GM19328 (cell line): ENCODE measurements around the gene HSD11B2.

ENCODE experiments used
- ATAC-seq: cut with Tn5 transposase; IDR thresholded peaks from one replicate; pipeline ENCODE4 v1.9.1; 2021; ENCODE audit warnings: mild to moderate bottlenecking, moderate library complexity; ENCODE audit not compliant: unreplicated experiment

The HSD11B2 gene

DNA sequence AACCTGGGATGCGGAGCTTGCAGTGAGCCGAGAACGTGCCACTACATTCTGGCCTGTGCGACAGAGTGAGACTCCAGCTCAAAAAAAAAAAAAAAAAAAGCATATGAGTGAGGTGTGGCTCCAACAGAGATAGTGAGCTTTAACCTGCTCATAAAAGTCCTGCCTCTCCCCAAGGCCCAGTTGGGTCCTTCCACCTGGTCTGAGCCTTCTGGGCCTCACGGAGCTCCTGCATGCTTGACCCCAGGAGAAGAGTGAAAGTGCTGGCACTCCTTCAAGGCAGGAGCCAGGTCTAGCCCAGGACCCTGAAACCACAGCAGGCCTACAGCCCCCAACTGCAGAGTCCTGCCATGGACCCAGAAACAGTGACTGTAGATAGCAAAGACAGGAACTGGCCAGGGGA, 17.7 kb downstream of the HSD11B2 start:
- ATAC-seq, result no peak

DNA sequence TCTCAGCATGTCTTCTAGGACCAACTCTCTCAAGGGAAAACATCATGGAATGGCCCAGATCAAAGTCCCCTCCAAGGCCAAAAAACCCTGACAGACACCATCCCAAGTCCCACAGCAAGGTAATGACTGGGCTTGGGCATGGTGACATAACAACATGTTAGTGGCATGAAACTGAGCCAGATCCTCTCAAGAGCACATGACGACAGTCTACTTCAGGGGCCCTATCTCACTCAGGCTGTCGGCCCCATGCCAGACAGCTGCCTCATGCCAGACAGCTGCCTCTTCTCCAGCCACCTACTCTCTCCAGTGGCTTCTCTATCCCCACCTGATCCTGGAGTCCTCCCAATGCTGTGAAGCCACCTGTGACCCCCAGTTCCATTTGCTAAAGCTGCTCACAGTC, 18.4 kb downstream of the HSD11B2 start:
- no peak for ATAC-seq

DNA sequence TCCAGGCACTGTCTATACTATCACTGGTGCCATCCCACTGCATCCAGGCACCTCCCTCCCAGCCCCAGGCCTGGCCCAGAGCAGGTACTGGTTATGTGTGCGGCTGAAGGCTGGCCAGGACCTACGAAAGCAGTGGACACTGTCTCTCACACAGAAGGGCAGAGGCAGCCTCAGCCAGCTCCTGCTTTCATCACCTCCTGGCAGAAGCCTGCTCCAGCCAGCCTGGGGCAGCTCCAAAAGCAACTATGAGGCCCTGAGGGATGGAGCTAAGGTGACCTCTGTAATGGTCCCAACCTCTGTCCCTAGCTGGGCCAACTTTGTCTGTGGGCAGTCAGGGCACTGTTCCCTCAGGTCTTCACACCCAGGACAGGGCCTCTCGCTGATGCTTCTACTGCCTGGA, 18.8 kb downstream of the HSD11B2 start:
- no peak for ATAC-seq

DNA sequence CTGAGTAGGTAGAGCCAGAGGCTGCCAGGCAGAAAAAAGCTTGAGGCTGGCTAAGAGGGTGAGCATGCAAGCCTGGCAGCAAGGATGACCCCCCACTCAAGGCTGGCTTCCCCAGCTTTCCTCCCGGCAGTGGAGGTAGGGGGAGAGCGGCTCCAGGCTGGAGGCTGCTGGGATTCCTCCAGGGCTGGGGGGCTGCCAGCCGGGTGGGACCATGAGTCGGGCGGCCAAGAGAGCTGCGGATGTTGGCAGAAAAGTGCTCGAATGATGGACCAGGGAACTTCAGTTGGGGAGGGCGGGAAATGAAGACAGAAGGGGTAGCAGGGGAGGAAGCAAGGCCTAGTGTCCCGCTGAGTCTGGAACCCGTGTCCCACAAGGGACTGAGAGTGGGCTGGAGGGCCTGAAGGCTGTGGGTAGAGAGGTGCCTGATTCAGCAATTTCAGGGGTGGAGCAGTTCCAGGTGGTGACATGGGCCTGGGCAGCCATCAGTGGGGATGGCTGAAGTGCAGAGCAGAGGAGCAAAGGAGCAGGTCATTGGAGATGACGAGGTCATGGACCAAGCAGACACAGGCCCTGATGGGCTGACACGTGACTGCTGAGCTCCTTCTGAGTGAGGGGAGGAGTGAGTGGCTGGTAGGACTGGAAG, 20.3 kb downstream of the HSD11B2 start:
- ATAC-seq, result no peak

DNA sequence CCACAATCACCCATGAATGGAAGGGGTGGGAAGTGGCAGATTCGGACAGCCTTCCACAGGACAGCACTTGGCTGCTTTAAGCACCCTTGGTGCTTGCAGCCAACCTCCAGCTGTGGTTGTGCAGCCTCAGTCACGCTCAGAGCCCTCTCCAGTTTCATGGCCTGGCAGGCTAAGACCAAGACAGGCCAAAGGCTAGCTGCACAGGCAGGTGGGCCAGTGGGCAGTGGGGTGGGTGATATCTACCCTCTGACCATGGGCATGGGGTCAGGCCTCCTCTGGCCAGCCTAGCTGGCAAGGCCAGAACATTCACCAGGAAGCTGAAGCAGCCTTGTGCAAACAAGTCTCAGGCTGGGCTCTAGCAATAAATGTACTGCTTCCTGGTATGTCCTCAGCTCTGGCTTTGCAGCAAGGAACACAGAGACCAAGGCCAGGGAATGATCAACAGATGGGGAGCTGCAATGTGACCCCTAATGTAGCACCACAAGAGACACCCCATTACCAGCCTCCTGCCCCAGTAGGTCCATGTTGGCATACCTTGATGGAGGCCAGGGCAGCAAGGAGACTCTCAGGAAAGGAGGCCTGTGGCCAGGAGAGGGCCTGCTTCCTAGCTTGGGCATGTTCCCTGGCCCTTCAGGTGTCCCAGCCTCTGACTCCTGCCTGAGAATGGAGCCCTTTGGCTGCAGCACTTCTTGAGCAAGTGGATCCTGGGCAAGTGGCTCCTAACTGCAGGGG, 20.9 kb downstream of the HSD11B2 start:
- no peak for ATAC-seq

DNA sequence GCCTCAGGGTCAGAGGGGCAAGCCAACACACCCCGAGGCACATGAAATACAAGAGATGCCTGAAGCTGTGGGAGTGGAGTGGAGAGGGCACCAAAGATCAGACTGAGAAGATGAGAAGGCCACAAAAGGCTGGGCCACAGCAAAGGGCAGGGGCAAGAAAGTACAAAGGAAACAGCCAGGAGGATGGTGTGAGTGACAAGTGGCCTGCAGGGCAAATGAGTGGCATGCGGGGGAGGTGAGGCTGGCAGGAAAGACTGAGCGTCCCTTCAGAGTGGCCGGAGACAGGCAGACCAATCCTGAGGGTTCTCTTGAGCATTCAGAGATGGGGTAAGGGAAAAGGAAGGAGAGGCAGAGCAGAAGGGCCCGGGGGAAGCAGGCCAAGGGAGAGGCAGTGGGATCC, 23.2 kb downstream of the HSD11B2 start:
- no peak for ATAC-seq

DNA sequence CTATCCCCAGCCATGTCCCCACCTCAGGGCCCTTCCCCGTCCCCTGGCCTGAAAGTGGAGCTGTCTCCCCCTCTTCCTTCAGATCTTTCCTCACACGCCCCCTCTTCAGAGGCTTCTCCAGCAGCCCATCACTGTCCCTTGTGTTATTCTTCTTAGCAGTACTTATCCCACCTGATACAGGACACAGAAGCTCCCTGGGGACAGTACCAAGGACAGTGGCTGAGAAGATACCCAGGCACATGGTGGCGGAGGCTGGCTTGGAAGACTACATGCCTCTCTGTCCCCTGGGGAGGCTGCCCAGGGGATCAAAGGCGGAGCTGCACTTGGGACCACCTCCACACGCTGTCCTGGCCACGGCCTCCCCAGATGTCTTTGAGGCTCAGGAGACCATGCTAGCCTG, 23.9 kb downstream of the HSD11B2 start:
- no peak for ATAC-seq

DNA sequence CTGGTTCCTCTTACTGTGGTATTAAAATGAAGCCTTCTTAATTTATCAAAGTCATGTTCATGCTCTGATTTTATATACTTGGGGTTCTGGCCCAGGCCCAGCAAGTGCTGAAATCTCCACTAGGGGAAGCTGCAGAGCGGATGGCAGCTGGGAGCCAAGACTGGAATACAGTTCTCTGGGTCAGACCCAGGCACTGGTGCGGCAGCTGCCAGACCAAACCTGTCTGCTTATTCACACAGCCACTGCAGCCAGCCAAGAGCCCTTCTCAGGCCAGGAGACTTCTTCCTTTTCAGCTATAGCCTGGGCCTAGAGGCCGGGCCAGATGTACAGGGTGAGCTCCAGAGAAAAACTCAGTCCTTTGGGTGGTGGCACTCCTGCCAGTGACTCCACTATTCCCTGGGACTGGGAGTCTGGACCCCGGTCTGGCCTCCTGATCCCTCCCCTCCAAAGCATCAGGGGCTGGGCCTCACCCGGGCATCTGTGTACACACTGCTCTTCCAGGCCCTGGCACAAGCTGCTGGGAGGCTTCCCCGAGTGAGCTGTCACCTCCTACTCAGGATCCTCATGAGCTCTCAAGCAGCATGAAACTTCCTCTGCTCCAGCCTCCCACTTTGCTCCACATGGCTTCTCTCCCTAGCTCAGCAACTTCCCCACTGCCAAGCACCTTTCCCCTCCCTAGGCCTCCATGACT, 25.6 kb downstream of the HSD11B2 start:
- ATAC-seq, result no peak

DNA sequence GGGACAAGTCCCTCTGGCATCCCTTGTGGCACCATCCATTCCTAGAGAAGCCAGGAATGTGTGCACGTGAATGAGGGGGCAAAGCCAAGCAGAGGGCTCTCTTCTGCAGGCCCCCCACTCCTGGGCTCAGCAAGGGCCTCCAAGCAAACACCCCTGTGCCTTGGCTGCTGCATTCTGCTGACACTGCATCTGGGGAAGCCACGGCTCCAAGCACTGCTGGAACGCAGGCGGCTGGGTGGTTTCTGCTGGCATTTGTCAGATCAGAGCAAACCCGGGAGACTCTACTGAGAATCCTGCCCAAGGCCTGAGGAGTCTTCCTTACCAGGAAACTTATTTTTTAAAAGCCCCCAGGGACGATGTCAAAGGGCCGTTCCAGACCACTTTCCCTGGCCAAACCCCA, 26.7 kb downstream of the HSD11B2 start:
- no peak for ATAC-seq

DNA sequence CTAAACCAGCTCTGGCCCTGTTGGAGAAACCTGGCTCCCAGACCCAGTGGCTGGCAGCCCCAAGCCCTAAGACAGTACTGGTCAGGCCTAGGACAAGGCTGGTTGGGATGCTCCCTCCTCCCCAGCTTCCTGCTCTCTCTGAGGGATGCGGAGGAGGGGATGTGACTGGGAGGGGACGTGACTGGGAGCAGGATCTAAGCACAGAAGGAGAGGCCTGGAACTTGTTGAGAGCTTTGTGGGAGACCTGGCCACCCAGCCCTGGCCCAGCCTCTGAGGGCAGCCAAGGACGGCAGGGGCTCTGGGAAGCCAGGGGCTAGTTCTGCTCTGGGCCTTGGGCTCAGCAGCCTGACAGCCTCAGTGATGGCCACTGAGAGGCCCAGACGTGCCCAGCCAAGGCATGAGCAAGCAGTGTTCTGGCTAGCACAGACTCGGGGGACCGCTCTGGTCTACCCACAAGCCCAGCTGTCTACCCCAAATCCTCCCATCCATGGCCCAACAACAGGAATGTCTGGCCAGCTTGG, 27.3 kb downstream of the HSD11B2 start:
- ATAC-seq, result no peak

DNA sequence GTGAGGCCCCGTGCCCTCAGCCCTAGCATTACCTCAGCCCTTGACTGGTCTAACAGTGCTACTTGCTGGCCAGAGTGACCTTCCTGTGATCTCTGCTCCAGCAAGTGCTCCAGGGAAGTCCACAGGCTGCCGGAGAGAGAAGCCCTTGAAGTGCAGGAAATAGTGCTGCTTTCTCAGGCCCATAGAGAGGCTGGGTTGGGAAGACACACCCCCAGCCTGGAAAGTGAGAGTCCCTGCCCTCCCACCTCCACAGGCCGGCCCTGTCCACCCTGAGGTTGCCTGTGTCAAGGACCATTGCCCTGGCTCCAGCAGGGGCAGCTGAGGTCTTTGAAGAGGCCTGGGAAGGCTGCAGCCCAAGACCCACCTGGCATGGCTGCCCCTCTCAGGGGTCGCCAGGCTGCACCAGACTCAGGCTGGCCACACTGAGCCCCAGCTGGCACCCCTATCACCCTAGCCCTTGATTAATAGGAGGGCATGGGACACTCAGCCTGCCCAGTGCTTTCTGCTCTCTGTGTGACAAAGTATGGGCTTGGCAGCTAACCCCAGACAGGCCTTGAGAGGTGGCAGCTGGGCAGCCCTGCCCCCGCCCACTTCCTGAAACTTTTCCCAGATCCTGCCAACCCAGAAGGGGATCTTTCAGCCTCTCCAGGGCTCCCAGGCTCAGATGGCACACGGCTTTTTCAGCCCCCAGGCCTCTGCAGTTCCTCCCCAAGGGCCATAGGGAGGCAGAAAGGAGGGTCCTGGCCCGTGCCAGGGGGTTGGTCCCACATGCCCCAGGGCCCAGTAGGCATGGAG, 28.3 kb downstream of the HSD11B2 start:
- no peak for ATAC-seq

DNA sequence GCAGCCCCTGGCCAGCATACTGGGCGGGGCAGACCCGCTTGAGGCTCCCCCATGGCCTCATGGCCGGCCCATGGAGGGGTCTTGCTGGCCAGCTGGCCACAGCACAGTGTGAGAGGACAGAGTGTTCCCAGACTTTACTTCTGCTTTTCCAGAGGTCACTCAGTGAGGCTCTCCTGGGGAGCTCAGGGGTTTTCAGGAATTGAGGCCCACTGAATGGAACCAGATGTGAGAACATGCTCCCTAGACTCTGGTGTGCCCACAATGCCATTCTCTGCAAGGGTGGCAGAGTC, 28.9 kb downstream of the HSD11B2 start:
- no peak for ATAC-seq

DNA sequence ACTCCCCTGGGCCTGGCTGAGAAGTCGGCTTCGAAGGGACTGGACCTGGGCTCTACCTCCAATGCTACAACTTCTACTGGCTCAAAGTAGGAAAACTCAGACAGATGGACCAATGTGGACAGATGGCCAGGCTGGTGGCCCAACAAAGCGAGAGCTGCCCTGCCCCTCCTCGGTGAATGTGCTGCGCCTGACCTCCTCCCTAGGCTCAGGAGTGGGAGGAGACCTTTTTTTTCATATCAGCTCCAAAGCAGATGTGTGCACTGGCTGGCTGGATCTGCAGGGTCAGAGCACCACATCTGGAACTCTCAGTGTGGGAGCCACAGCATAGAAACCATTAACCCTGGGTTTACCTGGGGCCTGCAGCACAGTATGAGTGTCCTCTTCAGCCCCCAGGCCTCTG, 29.2 kb downstream of the HSD11B2 start:
- no peak for ATAC-seq

DNA sequence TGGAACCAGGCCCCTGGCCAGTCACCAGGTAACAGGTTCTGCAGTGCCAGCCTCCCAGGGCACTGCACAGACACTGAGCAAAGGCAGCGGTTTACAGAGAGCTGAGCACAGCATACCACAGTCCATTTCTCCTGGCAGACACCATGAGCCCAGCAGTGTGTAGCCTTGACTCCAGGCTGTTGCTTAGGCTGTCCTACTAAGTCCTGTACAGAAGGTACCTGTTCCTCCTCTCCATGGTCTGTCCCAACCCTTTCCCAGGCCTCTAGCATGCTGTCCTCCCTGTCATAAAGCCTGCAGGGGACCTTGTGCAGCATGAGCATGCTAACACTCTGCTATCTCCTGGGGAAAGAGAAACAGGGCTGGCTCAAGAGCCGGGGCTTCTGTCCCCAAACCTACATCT, 30.0 kb downstream of the HSD11B2 start:
- no peak for ATAC-seq

DNA sequence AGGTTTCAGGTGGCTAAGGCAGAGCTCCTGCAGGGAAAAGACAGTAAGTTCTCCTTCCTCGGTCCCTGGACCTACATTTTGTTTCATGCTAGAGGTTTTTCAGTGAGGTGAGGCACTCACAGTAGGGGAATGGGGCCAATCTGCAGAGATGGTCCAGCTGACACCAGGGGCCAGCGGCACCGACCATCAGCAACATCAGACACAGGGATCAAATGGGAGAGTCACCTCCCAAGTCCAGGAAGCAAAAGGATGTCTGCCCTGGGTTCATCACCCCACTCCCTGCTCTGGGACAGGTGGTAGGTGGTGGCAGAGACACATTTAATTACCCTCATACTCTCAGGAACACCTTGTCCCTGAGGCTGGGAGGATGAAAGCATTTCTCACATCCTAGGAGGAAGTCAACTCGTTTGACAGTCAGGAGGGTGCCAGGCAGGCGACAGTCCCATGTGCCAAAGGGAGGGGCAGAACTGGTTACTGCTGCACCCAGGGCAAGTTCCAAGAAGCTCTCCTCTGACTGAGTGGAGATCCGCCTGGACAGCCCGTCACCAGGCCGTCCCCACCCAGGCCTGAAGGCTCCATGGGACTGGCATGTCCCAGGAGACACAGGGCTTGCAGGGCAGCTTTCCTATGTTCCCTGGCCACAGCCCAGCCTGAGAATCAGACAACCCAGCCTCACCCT, 30.8 kb downstream of the HSD11B2 start:
- no peak for ATAC-seq

DNA sequence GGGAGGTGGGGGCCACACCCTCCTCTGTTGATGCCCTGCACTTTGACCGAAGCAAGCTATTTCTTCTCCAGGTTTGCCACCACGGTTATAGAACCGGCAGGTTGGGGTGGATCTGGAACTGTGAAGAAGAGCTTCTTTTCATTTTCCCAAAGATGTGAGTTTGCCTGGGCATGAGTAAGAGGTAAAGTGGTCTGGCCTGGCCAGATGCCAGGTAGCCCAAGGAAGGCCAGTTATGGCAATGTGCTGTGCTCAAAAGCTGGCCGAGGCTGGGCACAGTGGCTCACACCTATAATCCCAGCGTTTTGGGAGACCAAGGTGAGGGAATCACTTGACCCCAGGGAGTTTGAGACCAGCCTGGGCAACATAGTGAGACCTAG, 31.3 kb downstream of the HSD11B2 start:
- ATAC-seq, result no peak

DNA sequence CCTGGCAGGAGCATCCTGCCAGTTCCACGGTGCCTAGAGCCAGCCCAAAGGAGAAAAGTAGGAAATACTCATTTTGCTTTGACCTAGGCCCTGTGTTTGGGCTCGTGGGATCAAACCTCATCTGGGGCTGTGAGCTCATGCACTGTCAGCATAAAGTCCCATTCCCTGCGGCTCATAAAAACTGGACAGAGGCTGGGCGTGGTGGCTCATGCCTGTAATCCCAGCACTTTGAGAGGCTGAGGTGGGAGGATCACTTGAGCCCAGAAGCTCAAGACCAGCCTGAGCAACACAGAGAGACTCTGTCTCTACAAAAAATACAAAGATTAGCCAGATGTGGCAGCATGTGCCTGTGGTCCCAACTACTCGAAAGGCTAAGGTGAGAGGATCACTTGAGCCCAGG, 32.1 kb downstream of the HSD11B2 start:
- ATAC-seq, result no peak

DNA sequence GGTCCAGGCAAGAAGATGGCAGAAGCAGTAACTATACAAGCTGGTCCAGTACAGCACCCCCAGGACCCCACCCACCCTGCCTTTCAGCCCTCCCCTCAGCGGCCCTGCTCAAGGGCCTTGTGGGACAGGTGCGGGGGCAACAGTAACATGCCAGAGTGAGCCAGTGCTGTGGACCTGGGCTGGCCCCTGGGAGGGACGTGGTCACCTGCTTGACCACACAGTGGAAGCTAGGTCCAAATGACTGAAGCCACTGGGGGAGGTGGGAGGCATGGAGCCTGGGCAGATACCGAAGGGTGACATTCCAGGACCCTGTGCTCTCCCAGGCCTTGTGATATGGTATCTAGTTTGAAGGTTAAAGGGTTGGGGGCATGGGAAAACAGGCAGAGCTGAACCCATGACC, 32.8 kb downstream of the HSD11B2 start:
- ATAC-seq, result no peak

DNA sequence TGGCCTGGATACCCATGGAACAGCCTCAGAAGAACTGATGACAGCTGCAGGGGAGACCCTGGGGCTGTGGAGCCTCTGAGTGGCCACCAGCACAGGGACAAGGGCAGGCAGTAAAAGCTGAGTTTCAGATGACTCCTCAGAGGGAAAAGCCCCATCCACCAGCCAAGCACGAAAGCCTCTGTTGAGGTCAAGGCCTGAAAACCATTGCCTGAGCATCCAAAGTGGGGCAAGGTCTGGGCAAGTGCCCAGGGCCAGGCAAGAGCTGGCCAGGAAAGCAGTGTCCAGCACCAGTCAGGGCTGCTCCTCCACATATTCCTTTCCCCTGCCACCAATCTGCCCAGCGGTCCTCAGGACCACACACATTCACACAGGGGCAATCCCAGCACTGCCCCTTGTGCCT, 33.6 kb downstream of the HSD11B2 start:
- ATAC-seq, result no peak

DNA sequence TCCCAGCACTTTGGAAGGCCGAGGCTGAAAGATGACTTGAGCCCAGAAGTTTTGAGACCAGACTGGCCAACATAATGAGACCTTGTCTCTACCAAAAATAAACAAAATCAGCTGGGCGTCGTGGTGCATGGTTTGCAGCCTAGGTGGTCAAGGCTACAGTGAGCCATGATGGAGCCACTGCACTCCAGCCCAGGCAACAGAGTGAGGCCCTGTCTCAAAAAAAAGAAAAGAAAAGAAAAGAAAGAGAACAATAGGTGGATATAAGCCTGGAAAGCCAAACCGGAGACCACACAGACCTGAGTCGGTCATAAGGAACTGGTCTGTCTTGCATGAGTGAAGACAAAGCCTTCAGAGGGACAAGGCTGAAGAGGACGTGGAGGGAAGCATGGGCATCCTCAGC, 35.7 kb downstream of the HSD11B2 start:
- no peak for ATAC-seq

DNA sequence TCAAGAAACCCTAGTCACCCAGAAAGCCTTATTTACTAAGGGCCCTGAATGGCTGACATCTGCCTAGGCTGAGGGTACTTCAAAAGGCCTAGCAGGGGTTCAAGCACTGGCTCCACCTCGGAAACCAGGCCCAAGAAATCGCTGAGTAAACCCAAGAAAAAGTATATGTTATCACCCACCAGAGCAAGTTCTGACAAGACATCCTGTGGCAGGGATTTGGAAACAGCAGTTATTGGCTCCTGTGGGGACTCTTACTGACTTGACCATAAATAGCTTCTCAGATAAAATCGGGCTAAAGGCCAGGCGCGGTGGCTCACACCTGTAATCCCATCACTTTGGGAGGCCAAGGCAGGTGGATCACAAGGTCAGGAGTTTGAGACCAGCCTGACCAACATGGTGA, 37.8 kb downstream of the HSD11B2 start:
- no peak for ATAC-seq
